HepG2 (cell line): ENCODE data around the gene CCDC91. TPM values are rescaled to one million over a fixed set of nuclear protein-coding genes. Genes with fewer than 3 reads are reported as not detected.

Source experiments
- AFF4 ChIP-seq: sonication (generic); formaldehyde crosslinking; IDR thresholded peaks from 2 replicates; pipeline ENCODE4 v1.4.0; 2020; ENCODE audit warnings: missing genetic modification reagents
- ATF5 ChIP-seq: sonication (generic); formaldehyde crosslinking; IDR thresholded peaks from 2 replicates; pipeline ENCODE4 v1.4.0; 2020; ENCODE audit warnings: mild to moderate bottlenecking, low read depth, missing genetic modification reagents
- BRD4 ChIP-seq: sonication (generic); formaldehyde crosslinking; IDR thresholded peaks from 2 replicates; pipeline ENCODE4 v1.4.0; 2020; ENCODE audit warnings: missing genetic modification reagents
- CENPT ChIP-seq: sonication (generic); formaldehyde crosslinking; IDR thresholded peaks from 2 replicates; pipeline ENCODE4 v1.8.0; 2022; ENCODE audit warnings: low read depth, mild to moderate bottlenecking, moderate library complexity, missing genetic modification reagents
- ELK4 ChIP-seq: sonication (generic); formaldehyde crosslinking; IDR thresholded peaks from 2 replicates; pipeline ENCODE4 v1.9.0; 2021; ENCODE audit warnings: missing genetic modification reagents, borderline replicate concordance
- FOXA1 ChIP-seq, 2 experiments: fragments of 450-650 bp in 1 of 2; sonication (generic) in 1 of 2; formaldehyde crosslinking in 1 of 2; IDR thresholded peaks; 2 replicates each; pipeline versions ENCODE4 v1.4.0 to v1.6.1; 2016 to 2020; ENCODE audit warnings: missing genetic modification reagents in 1 of 2
- GABPB1 ChIP-seq: IDR thresholded peaks from 2 replicates; pipeline ENCODE4 v1.6.1; 2016; ENCODE audit warnings: mild to moderate bottlenecking, missing genetic modification reagents, moderate library complexity, missing compliant biosample characterization
- HNF4A ChIP-seq: sonication (generic); formaldehyde crosslinking; IDR thresholded peaks from 2 replicates; pipeline ENCODE4 v1.4.0; 2020; ENCODE audit warnings: missing genetic modification reagents
- MBNL3 ChIP-seq: fragments of 250-450 bp; sonication (Bioruptor Pico); conservative IDR thresholded peaks from 2 replicates; pipeline ENCODE4 v1.8.0; 2022; ENCODE audit warnings: mild to moderate bottlenecking, inconsistent platforms
- SMAD9 ChIP-seq: sonication (generic); formaldehyde crosslinking; IDR thresholded peaks from 2 replicates; pipeline ENCODE4 v1.5.1; 2020; ENCODE audit warnings: mild to moderate bottlenecking, missing genetic modification reagents
- SP2 ChIP-seq: sonication (generic); formaldehyde crosslinking; IDR thresholded peaks from 2 replicates; pipeline ENCODE4 v1.5.1; 2020; ENCODE audit warnings: mild to moderate bottlenecking, missing genetic modification reagents
- SRSF4 ChIP-seq: fragments of 200-400 bp; formaldehyde crosslinking; IDR thresholded peaks from one replicate; pipeline ENCODE4 v1.6.1; 2018; ENCODE audit warnings: mild to moderate bottlenecking, low read depth, low read length, moderate library complexity; ENCODE audit not compliant: poor library complexity, severe bottlenecking
- TBL1XR1 ChIP-seq: fragments of 150-350 bp; IDR thresholded peaks from 2 replicates; pipeline ENCODE4 v1.6.1; 2014; ENCODE audit warnings: borderline replicate concordance, low read length; ENCODE audit not compliant: partially characterized antibody
- ZC3H13 ChIP-seq: sonication (generic); formaldehyde crosslinking; IDR thresholded peaks from 2 replicates; pipeline ENCODE4 v1.8.1; 2023; ENCODE audit warnings: mild to moderate bottlenecking, missing genetic modification reagents, moderate library complexity
- ZNF24 ChIP-seq: fragments of 450-650 bp; IDR thresholded peaks from 2 replicates; pipeline ENCODE4 v1.6.1; 2017; ENCODE audit warnings: antibody characterized with exemption, mild to moderate bottlenecking
- ZNF557 ChIP-seq: sonication (generic); formaldehyde crosslinking; IDR thresholded peaks from 2 replicates; pipeline ENCODE4 v1.4.0; 2020; ENCODE audit warnings: missing genetic modification reagents
- ZNF558 ChIP-seq: sonication (generic); formaldehyde crosslinking; IDR thresholded peaks from 2 replicates; pipeline ENCODE4 v1.9.0; 2022; ENCODE audit warnings: mild to moderate bottlenecking, missing genetic modification reagents, borderline replicate concordance
- ZNF773 ChIP-seq: sonication (generic); formaldehyde crosslinking; IDR thresholded peaks from 2 replicates; pipeline ENCODE4 v1.4.0; 2020; ENCODE audit warnings: missing genetic modification reagents, borderline replicate concordance
- ZNF780A ChIP-seq: sonication (generic); formaldehyde crosslinking; IDR thresholded peaks from 2 replicates; pipeline ENCODE4 v1.8.0; 2022; ENCODE audit warnings: mild to moderate bottlenecking, missing genetic modification reagents, moderate library complexity
- ZNF816 ChIP-seq: sonication (generic); formaldehyde crosslinking; IDR thresholded peaks from 2 replicates; pipeline ENCODE4 v1.8.0; 2022; ENCODE audit warnings: missing genetic modification reagents, mild to moderate bottlenecking, borderline replicate concordance
- ZXDC ChIP-seq: sonication (generic); formaldehyde crosslinking; IDR thresholded peaks from 2 replicates; pipeline ENCODE4 v1.5.0; 2020; ENCODE audit warnings: mild to moderate bottlenecking, missing genetic modification reagents
- polyA plus RNA-seq, 8 experiments: library from polyadenylated mRNA; depleted of rRNA in 3 of 8; stranded (reverse) in 7 of 8; unstranded in 1 of 8; fragments of >200 nt; fragmentation: Illumina TruSeq in 4 of 8; extraction: Trizol in 4 of 8; gene quantifications; 2 replicates each; pipeline versions ENCODE4 v1.2.1 to v1.2.3, GENCODE V29; 2011 to 2016; ENCODE audit warnings: low read depth in 4 of 8, missing spikeins in 1 of 8, mixed read lengths in 1 of 8; ENCODE audit not compliant: insufficient read depth in 1 of 8
- total RNA-seq, 5 experiments: library from RNA; depleted of rRNA; stranded (reverse); fragments of >200 nt; fragmentation: Illumina TruSeq; extraction: Trizol; gene quantifications; 2 replicates each; pipeline ENCODE4 v1.2.3, GENCODE V29; 2016; ENCODE audit warnings: low read depth in 1 of 5

The CCDC91 gene
- total and polyA plus RNA-seq, 2 of the 13 experiments (the other 11 are each of a cell fraction or from before 2014, with no cell fraction given): 9.8 to 15.8 TPM

GRCh38 chr12:28190321-28191050, at the start of gene CCDC91 (continued):
- TF ChIP-seq MBNL3 (CRISPR knock-in tag) (no peak), ZNF780A (CRISPR knock-in tag) (0 out of 2 replicates have a peak, but pooled peaks have one; percentile 66), CENPT (CRISPR knock-in tag) (peak; percentile 75; the same call in 1 of the 2 replicates), AFF4 (CRISPR knock-in tag) (no peak), TBL1XR1 (no peak), BRD4 (CRISPR knock-in tag) (peak; percentile 98), ZNF557 (no peak; the same call in 1 of the 2 replicates), ZNF558 (CRISPR knock-in tag) (peak; percentile 95; the same call in 1 of the 2 replicates), ZXDC (0 out of 2 replicates have a peak, but pooled peaks have one; percentile 61), ATF5 (CRISPR knock-in tag) (peak; percentile 71; the same call in 1 of the 2 replicates), HNF4A (CRISPR knock-in tag) (0 out of 2 replicates have a peak, but pooled peaks have one; percentile 16), ZC3H13 (CRISPR knock-in tag) (peak; percentile 78; the same call in 1 of the 2 replicates), ELK4 (CRISPR knock-in tag) (peak; percentile 49; the same call in 1 of the 2 replicates), SRSF4 (no peak), ZNF816 (CRISPR knock-in tag) (peak; percentile 63; the same call in 1 of the 2 replicates), GABPB1 (CRISPR knock-in tag) (peak; percentile 99), SMAD9 (CRISPR knock-in tag) (no peak), FOXA1 (IDR thresholded peaks at IDR 0.05) (no peak), FOXA1 (CRISPR knock-in tag; IDR thresholded peaks at IDR 0.05) (peak; percentile 83), ZNF773 (CRISPR knock-in tag) (peak; percentile 82; the same call in 1 of the 2 replicates), ZNF24 (no peak), SP2 (peak; percentile 90)
